Loucy (cell line): ENCODE measurements around the gene TMEM158.

Source experiments
- H2AFZ ChIP-seq: fragments of 200-600 bp; sonication (generic); 2 replicates; pipeline ENCODE4 v1.6.0; 2016; ENCODE audit warnings: antibody characterized with exemption, mild to moderate bottlenecking, low read length, moderate library complexity
- H3F3A ChIP-seq: fragments of 200-600 bp; 2 replicates; pipeline ENCODE4 v1.6.0; 2016; ENCODE audit warnings: antibody characterized with exemption, low read depth, mild to moderate bottlenecking
- H3K27me3 ChIP-seq: fragments of 200-600 bp; sonication (generic); 2 replicates; pipeline ENCODE4 v1.6.1; 2014; ENCODE audit warnings: low read length, mild to moderate bottlenecking; ENCODE audit not compliant: insufficient read depth, poor library complexity, severe bottlenecking
- H3K36me3 ChIP-seq: fragments of 200-600 bp; sonication (generic); 2 replicates; pipeline ENCODE4 v1.6.1; 2016; ENCODE audit warnings: low read length; ENCODE audit not compliant: insufficient read depth
- H3K4me1 ChIP-seq: fragments of 200-600 bp; sonication (generic); 2 replicates; pipeline ENCODE4 v1.5.1; 2014; ENCODE audit warnings: low read length, mild to moderate bottlenecking; ENCODE audit not compliant: insufficient read depth, poor library complexity, severe bottlenecking
- H3K4me2 ChIP-seq: fragments of 200-600 bp; sonication (generic); 2 replicates; pipeline ENCODE4 v1.6.0; 2014; ENCODE audit warnings: antibody characterized with exemption, low read length, low read depth, mild to moderate bottlenecking; ENCODE audit not compliant: poor library complexity, severe bottlenecking
- H3K4me3 ChIP-seq: fragments of 200-600 bp; sonication (generic); 2 replicates; pipeline ENCODE4 v1.5.1; 2014; ENCODE audit warnings: low read length, mild to moderate bottlenecking, mixed read lengths; ENCODE audit not compliant: poor library complexity, severe bottlenecking
- H3K79me2 ChIP-seq: fragments of 200-600 bp; sonication (generic); 2 replicates; pipeline ENCODE4 v1.6.1; 2014; ENCODE audit warnings: low read length; ENCODE audit not compliant: insufficient read depth
- H3K9ac ChIP-seq: fragments of 200-600 bp; sonication (generic); 2 replicates; pipeline ENCODE4 v1.6.0; 2014; ENCODE audit warnings: mild to moderate bottlenecking, low read depth, low read length, moderate library complexity; ENCODE audit not compliant: poor library complexity, severe bottlenecking
- H3K9me2 ChIP-seq: fragments of 200-600 bp; sonication (generic); replicated peaks from 2 replicates; pipeline ENCODE4 v1.6.1; 2016; ENCODE audit warnings: low read depth, low read length, mixed read lengths
- H3K9me3 ChIP-seq: fragments of 200-600 bp; sonication (generic); 2 replicates; pipeline ENCODE4 v1.6.1; 2014; ENCODE audit warnings: mild to moderate bottlenecking, antibody characterized with exemption, low read length, low read depth; ENCODE audit not compliant: insufficient read depth
- H4K20me1 ChIP-seq: fragments of 200-600 bp; sonication (generic); 2 replicates; pipeline ENCODE4 v1.6.0; 2014; ENCODE audit warnings: antibody characterized with exemption, low read length, mild to moderate bottlenecking; ENCODE audit not compliant: insufficient read depth, poor library complexity, severe bottlenecking
- CTCF ChIP-seq: fragments of 200-600 bp; sonication (generic); conservative IDR thresholded peaks from 2 replicates; pipeline ENCODE4 v1.5.1; 2014; ENCODE audit warnings: mild to moderate bottlenecking, antibody characterized with exemption, low read length
- EZH2phosphoT487 ChIP-seq: fragments of 200-600 bp; IDR thresholded peaks from 2 replicates; pipeline ENCODE4 v1.6.1; 2018; ENCODE audit warnings: antibody characterized with exemption, mild to moderate bottlenecking, moderate library complexity, borderline replicate concordance

Gene TMEM158

DNA sequence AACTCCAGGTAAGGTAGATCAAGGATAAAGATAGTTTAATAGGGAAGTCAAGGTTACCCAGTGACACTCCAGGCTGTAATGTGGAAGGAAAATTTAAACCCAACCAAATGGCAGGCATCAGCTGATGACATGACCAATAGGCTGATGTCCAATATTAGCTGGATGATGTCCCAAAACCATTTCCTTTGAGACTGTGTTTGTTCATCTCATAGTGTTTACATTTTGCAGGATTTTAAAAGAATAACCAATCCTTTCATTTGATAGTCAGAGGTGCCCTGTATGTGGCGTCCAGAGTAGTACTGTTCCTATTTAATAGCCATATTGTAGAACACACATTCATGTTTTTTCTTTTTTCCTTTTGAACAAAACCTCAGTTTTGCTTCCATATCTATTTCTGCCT, 23.3 kb upstream of the TMEM158 start:
- H3K9me3 ChIP-seq, result no peaks in the 10 kb centered on the region
- no peaks in the 10 kb centered on the region for H3K27me3 ChIP-seq
- H3K4me1 ChIP-seq, result no peaks in the 10 kb centered on the region
- no peaks in the 10 kb centered on the region for H3K36me3 ChIP-seq
- TF ChIP-seq EZH2phosphoT487 (no peak), CTCF (no peak)
- H3K9ac ChIP-seq, result no peak overlapping the region
- H3F3A ChIP-seq, result no peaks in the 10 kb centered on the region
- no peak overlapping the region for H2AFZ ChIP-seq
- H3K4me3 ChIP-seq, result no peak overlapping the region
- no peaks in the 10 kb centered on the region for H3K79me2 ChIP-seq
- no peaks in the 10 kb centered on the region for H4K20me1 ChIP-seq
- H3K9me2 ChIP-seq, result no peaks in the 10 kb centered on the region
- no peak overlapping the region for H3K4me2 ChIP-seq

DNA sequence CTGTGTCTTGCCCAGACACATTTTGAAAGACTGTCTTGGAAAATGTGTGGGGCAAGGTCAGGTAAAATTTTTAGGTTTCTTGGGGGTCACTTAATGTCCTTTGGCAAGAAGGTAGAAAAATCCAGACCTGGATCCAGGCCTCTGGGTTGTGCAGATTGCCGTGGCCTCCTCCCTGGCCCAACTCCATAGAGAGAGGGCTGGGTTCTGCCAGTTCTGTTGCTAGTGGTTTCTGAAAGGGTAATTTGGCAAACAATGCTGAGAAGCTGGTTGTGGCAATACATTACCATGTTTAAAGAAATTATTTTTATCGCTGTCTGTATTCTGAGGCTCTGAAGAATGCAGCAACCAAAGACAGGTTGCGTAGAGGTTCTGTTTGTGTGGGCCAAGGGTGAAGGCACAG, 20.2 kb upstream of the TMEM158 start:
- TF ChIP-seq EZH2phosphoT487 (no peak), CTCF (no peak)
- H3K27me3 ChIP-seq, result no peaks in the 10 kb centered on the region
- H3K9me3 ChIP-seq, result no peaks in the 10 kb centered on the region
- no peaks in the 10 kb centered on the region for H3K4me1 ChIP-seq
- H3K36me3 ChIP-seq, result no peaks in the 10 kb centered on the region
- H3K9ac ChIP-seq, result no peak overlapping the region
- no peaks in the 10 kb centered on the region for H4K20me1 ChIP-seq
- H3F3A ChIP-seq, result no peaks in the 10 kb centered on the region
- H3K4me3 ChIP-seq, result no peak overlapping the region
- no peaks in the 10 kb centered on the region for H3K79me2 ChIP-seq
- H2AFZ ChIP-seq, result no peak overlapping the region
- no peaks in the 10 kb centered on the region for H3K9me2 ChIP-seq
- H3K4me2 ChIP-seq, result no peak overlapping the region

DNA sequence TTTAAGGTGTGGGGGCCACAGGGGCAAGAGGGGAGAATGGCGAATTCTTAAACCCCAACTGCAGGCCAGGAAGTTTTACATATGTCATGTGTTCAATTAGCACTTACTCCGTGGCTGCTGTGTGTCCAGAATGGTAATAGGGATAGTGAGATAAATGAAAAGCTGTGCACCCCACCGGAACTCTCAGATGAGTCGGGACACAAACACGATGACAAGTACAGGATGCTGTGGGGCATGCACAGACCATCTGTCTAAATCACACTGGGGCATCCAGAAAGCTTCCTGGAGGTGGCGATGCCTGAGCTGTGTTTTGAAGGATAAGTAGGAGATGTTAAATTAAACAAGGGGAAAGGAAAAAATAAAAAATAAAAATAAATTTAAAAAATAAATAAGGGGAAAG, 18.3 kb upstream of the TMEM158 start:
- H3K4me1 ChIP-seq, result no peaks in the 10 kb centered on the region
- H3K4me2 ChIP-seq, result no peak overlapping the region
- no peaks in the 10 kb centered on the region for H3K27me3 ChIP-seq
- TF ChIP-seq EZH2phosphoT487 (no peak), CTCF (no peak)
- H3K4me3 ChIP-seq, result no peak overlapping the region
- no peaks in the 10 kb centered on the region for H3K36me3 ChIP-seq
- no peaks in the 10 kb centered on the region for H3K79me2 ChIP-seq
- H4K20me1 ChIP-seq, result no peaks in the 10 kb centered on the region
- H3K9me2 ChIP-seq, result no peaks in the 10 kb centered on the region
- no peak overlapping the region for H2AFZ ChIP-seq
- no peaks in the 10 kb centered on the region for H3K9me3 ChIP-seq
- no peaks in the 10 kb centered on the region for H3F3A ChIP-seq
- H3K9ac ChIP-seq, result no peak overlapping the region
